NCI-H2171 treated with DMSO at 0.1 percent for 48 hours (cell line): ENCODE data around the gene EVI5.
"Not testable (repeated sequence)": the region's sequence is repeated elsewhere in the genome, so short reads cannot be mapped to it uniquely, and the experiment has no call there.

Experiments used
- DNase-seq: peaks from one replicate; lab custom pipeline; 2025; lab: John Stamatoyannopoulos, UW

EVI5 gene

DNA sequence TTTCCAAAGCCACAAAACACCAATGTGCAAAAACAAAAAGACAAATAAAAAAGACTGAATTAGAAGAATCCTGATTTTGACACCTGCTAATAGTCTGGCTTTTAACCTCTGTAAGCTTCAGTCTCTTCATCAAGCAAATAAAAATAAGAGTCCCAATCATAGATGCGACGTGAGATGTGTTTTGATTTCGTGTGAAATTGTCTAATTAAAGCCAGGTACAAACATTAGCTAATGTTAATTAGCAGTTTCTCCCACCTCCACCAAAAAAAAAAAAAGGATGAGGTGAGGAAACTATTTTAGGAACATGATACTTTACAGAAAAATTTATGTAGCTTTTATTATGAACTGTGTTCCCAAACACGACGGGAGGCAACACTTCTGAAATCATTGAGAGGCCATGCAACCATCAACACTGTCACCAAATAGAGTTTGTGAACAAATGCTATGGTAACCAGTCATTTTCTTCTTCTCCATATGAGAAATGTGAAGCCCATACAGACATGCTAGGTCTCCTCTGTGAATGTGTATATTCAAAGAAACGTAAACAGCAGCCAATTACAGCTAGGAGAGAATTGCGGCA, 6.7 kb upstream of the EVI5 start:
- DNase-seq, result peak; percentile 10

DNA sequence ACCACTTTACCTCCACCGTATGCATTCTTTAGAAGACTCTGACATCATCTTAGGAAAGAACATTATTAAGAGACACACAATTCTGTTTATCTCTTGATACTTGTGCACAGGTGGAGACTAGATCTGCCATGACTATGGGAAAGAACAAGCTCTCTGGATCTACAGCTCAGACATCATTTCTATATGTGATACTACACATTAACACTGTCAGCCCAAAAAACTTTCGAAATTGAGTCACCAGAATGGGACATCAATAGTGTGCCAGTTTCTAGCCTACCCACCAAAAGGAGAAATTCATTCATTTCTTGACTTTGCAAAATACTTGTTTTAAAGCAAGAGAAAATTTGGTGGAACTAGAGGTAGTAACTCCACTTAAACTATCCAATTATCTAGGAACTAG, 6.0 kb upstream of the EVI5 start:
- DNase-seq, result no peak

DNA sequence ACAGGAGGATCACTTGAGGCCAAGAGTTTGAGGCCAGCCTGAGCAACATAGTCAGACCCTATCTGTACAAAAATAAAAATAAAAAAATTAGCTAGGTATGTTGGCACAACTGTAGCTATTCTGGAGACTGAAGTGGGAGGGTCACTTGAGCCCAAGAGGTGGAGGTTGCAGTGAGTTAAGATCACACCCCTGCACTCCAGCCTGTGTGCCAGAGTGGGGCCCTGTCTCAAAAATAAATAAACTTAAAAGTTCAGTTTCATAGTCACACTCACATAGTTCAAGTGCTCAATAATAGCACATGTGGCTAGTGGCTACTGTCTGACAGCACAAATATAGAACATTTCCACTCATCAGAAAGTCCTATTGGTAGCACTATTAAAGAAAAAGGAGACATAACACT, 5.2 kb upstream of the EVI5 start:
- DNase-seq, result no peak

DNA sequence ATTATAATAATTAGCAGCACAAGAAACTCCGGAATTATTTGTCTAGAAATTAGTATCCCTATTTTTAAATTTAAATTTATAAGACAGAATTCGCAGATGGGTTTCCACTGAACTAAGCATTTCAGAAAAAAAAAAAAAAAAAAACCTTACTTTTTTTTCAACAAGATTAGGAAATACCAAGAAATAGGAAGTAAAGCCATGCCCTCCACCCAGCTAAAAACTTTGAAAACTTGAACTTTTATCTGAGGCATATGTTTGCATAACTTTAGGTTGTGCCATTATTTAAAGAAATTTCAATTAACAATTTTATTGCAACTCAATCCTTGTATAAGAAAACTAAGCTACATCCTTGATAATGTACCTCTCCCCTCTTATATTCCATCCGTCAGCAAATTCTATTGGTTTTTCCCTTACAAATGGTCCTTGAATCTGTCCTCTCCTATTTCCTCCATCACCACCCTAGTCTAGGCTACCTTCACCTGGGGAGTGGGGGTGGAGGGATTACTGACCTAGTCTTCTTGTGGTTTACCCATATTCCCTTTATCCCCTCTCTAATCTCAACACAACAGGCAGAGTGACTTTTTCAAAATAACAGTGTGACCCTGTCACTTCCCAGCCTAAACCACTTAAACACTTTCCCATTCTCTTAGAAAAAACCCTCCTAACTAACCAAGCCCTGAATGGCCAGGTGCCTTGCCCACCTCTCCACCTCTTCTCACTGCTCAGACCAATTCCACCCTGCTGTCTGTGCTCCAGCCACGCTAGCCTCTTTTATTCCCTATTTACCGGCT, 1.4 kb upstream of the EVI5 start:
- DNase-seq, result no peak

DNA sequence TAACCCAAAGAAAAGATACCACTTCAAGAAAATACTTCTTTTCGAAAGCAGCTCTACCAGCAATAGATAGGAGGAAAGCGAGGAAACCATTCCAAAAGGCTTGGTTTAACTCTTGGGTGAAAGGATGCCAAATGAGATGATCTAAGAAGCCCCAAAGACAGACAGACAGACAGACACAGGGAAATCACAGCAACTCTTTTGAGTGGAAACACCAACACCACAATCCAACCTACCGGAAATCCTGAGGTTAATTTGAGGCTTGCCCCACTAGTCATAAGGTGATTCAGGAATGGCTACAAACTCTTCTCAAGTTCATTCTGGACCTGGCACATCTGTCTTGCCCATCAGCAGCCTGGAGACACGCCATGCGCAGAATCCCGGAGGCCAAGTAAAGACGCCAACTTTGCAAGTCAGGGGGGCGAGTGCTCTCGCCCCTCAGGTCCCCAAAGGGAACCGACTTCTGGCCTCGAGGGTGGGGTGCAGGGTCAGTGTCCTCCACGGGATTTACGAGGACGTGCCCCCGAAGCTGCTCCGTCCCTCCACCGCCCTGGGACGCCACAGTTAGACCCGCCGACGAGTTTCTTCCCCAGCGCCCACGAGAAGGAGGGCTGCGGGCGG, 778 bp downstream of the EVI5 start:
- DNase-seq, result peak; percentile 14

DNA sequence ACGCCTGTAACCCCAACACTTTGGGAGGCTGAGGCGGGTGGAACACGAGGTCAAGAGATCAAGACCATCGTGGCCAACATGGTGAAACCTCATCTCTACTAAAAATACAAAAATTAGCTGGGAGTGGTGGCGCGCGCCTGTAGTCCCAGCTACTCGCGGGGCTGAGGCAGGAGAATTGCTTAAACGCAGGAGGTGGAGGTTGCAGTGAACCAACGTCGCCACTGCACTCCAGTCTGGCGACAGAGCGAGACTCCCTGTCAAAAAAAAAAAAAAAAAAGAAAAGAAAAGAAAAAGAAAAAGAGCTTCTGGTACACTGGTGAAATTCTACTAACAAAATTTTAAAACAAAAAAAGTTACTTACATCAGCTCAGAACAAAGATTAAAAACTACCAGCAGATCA, 1.4 kb downstream of the EVI5 start:
- not testable (repeated sequence) for DNase-seq

DNA sequence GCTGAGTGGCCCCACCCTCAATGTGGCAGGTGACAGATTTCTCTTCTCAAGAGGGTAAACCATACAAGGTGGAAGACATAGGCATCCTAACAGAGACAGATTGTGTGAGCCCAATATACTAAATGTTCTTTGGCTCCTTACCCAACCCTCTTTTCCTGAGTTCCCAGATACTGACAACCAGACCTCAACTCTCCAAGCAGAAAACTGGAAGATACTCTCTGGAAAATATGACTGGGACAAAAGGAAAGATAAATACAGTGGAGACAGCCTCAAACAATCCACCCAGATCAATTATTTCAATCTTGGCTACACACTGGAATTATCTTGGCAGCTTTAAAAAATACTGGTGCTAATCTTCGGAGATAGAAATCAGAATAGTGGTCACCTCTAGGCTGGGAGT, 6.5 kb downstream of the EVI5 start:
- no peak for DNase-seq

DNA sequence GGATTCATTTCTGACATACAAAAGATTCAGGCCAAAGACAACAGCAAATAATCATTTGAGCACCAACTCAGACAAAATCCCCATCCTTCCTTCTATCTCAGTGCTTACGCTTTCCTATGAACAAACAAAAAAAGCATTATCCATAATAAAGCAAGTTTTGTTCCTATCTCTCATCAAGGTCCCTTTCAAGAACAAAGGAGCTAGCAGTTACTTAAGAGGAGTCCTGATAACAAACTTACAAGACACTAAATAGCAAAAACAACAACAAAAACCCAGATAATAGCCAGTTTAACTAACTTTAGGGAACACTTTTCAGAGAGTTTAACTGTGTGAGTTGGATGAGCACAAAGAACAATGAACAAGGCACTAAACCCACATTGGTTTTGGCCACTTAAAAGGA, 10.5 kb downstream of the EVI5 start:
- no peak for DNase-seq

DNA sequence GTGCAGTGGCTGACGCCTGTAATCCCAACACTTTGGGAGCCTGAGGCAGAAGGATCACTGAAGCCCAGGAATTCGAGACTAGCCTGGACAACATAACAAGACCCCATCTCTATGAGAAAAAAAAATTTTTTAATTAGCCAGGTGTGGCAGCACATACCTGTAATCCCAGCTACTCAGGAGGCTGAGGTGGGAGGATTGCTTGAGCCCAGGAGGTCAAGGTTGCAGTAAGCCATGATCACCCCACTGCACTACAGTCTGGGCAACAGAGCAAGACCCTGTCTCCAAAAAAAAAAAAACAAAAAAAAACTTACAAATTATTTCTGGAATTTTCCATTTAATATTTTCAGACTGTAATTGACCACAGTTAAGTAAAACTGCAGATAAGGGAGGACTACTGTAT, 11.2 kb downstream of the EVI5 start:
- DNase-seq, result not testable (repeated sequence)

DNA sequence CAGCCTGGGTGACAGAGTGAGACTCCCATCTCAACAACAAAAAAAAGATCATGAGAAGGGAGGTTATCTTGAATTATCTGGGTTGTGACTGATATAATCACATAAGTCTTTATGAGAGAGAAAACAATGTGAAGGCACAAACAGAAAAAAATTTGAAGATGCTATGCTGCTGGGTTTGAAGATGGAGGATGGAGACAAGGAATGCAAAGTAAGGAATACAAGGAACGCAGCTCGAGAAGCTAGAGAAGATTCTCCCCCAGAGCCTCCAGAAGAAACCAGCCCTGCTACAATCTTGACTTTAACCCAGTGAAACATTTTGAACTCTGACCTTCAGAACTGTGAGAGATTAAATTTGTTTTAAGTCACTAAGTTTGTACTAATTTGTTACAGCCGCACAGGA, 15.1 kb downstream of the EVI5 start:
- no peak for DNase-seq

DNA sequence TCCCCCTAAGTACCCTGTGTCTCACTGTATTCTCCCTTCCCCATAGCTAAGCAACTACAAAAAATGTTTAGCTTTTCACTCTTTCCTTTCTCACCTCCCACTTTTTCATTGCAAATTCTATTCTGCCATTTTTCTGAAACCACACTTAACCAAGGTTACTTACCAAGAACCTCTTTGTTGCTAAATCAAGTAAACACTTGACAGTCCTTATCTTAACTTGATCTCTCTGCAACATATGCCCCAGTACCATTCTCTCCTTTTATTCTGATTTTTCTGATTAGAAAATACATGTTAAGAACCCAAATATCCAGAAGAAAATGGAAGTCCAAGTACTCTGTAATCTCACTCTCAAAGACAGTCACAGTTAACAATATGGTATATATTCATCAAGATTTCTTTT, 16.0 kb downstream of the EVI5 start:
- no peak for DNase-seq

DNA sequence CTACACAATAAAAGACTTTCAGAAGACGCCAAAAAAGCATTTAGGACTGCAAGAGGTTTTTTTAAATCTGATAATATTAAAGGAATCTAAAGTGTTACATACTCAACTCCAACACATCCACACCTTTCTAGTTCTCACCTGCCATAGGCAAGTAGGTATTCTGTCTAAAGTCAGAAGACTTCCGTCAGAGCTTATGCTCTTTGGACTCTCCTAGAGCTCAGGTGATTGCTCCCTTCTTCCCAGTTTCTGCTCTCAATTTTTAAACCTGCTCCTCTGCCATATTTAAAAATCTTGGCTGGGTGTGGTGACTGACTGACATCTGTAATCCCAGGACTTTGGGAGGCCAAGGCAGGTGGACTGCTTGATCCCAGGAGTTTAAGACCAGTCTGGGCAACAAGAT, 16.6 kb downstream of the EVI5 start:
- DNase-seq, result no peak

DNA sequence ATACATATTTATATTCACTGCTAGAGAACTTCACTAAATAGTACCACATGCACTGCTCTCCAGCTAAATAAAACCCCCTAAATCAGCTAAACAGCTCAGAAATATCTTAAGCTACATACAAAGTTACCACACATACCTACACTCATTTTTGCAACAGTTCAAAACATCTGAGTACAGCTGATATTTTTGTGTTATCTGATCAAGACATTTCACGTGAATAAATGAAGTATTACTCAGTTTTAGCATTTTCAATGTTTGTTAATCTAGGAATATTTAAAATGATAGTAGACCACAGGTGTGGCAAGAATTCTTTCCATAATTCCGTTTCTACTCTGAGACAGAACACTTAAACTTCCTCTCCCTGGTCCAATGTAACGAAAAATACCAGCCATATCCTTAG, 20.8 kb downstream of the EVI5 start:
- DNase-seq, result no peak

DNA sequence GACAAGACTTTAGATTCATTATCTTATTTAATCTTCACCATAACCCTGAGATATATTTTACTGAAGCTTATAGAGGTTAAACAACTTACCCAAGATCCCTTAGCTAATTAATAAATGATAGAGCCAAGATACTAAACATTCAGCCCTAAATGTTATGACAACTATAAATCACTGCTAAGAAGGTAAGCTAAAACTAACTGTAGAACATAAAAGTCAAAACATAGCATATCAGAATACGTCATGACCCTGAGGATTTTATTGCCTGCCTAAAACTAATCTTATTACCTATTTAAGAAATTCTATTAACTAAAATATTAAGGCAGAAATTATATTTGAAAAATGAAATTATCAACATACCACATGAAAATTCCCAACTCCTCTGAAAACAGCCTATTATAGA, 22.6 kb downstream of the EVI5 start:
- DNase-seq, result no peak

DNA sequence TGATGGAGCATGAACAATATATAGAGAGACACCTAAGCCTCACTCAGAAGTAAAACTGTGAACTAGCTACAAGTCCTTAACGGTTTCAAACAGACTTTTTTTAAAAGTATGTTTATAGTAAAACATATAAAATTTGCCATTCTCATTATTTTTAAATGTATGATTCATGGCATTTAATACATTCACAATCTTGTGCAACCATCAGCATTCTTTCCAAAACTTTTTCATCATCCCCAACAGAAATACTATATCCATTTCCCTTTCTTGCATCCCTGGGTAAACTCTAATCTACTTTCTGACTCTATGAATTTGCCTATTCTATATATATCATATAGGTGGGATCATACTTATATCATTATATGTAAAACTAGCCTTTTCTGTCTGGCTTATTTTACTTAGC, 25.5 kb downstream of the EVI5 start:
- no peak for DNase-seq

DNA sequence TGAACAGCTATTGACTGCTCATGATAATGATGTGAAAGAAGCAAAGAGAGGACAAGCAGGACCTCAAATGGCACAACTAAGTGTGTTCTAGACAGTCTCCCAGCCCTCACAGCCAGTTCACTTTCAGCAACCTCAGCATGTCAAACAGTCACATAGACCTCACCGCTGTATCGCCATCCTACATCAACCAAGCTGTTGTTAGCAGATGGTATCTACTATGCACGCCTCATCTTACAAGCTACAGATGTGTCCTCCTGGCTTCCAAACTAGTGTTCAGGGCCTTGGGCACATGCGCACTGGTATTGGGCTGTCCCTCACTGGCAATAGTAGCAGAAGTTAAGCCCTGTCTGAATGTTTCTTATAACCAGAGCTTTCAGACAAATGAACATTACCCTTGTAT, 28.4 kb downstream of the EVI5 start:
- peak; percentile 86 for DNase-seq

DNA sequence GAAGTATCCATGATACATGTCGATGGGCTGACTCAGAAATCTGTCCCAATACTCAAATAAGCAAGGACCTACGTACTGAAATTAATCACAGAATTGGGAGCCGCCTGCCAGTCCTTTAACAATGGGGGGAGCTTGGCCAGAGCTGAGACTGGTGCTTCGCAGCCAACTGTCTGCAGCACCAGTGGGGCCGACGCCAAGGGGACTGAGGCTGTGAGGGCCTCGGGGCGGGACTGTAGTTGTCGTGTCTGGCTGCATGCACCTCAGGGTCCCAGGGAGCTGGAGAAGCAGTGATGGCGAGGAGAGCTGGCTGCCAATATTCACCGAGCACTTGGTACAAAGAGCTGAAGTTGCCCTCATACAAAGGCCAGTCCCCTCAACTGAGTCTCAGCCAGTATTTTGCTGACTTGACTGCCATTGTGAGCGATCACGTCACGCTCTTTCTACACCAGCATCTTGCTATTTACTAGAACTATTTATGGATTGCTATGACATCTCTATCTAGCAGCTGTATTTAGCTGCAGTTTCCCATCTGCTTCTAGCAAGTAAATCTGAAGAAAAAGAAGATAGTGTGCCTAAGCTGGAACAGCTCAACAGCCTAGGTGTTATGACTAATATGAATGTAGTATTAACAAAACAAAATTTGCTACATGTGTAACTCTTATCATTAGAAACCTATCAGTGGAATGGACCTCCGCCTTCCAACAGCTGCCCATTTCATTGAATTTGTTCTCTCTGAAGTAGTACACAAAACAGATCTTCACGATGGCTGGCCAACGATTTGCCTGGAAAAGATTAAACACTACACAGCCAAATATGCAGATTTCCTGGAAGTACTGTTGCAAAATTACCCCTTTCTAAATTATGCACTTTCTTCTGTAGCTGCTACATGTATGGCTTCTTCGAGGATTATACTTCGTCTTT, 29.1 kb downstream of the EVI5 start:
- no peak for DNase-seq

DNA sequence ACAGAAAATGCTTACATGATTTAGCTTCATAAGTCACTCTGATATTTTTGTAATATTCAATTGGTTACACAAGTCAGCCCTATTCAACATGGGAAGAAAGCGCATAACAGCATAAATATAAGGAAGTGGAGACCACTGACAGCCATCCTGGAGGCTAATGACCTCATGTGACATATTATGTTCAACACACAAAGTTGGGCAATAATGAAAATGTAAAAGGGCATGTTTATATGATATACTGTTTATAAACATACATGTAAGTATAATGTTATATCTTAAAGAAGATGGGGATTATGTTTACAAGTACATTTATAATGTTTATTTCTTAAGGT, 30.2 kb downstream of the EVI5 start:
- DNase-seq, result no peak

DNA sequence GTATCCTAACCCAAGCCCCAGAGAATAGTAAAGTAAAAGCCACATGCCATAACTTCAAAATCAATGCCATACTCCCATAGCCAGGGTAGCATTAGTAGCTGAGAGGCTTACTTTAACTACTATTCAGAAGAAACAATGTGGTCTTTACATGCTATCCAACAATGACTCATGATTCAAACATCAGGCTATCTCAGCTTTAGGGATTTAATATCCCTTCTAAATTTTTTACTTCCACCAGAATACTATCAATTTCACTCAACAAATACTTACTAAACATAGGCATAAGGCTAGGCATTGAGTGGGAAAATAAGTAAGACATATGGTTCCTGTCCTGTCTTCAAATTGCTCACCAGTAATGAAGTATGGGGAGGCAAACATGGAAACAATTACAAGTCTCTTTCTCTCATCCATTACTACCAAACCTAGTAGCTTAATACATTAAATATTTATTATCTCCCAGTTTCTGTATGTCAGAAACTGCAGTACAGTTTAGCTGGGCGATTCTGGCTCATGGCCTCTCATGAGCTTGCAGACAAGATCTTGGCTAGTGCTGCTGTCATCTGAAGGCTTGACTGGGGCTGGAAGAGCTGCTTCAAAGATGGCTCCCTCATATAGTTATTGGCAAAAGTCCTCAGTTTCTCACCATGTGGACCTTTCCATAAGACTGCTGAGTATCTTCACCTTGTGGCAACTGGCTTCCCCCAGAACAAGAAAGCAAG, 30.7 kb downstream of the EVI5 start:
- no peak for DNase-seq

DNA sequence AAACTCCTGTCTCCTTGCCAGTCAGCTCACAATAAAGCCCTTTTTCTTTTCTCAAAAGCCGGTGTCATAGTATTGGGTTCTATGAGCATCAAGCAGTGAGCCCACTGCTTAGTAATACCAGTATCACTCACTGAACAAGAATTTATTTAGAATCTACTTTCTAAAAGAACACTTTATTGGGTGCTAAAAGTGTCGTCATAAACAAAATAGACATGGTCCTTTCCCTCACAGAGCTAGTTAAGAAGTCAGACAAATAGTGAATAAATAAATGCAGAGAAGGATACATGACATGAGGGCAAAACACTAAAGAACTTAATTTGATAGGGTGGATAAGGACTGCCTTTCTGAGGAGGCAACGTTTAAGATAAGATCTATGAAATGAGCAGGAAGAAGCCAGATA, 32.2 kb downstream of the EVI5 start:
- no peak for DNase-seq

DNA sequence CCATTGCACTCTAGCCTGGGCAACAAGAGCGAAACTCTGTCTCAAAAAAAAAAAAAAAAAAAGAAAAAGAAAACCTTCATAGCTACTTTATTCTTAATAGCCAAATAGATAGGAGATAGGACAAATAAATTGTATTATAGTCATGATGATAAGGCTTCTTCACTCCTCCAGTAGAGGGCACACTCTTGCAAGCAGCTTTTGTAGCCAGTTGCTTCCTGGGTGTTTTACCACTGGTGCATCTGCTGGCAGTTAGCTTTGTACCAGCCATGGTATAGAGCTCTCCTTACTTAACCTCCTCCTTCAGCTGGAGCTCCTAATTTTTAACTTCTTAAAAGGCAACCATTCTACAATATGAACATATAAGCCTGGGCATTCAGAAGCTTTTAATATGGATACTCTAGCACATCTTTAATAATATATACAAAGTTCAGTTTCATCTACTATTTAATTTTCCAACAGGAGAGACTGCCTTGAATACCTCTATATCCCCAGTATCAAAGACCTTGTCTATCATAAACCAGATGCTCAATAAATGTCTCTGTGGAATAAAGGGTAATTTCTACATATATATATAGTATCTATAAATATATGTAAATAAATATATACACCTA, 35.8 kb downstream of the EVI5 start:
- peak; percentile 62 for DNase-seq

DNA sequence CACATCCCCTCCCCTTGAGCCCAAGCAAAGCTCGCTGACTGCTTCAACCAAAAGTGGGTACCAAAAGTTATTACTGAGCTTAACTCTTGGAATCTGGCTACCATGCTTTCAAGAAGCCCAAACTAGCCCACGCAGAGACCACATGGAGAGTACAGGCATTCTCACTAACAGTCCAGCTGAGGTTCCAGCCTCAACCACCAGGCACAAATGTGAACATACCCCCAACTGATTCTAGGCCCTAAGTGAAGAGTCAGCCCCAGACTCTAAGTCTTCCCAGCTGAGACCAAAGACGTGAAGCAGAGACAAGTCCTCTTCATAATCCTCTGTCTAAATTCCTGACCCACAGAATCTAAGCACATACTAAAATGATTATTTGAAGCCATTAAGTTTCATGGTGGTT, 36.8 kb downstream of the EVI5 start:
- DNase-seq, result no peak
